K562 (cell line): ENCODE data around the gene UPF2. TPM values are rescaled to one million over a fixed set of nuclear protein-coding genes. Genes with fewer than 3 reads are reported as not detected.

ENCODE experiments used
- ARID1B ChIP-seq: fragments of 450-650 bp; IDR thresholded peaks from 2 replicates; pipeline ENCODE4 v1.6.1; 2016; ENCODE audit warnings: antibody characterized with exemption, mild to moderate bottlenecking, inconsistent platforms
- DIDO1 ChIP-seq: fragments of 450-650 bp; IDR thresholded peaks from 2 replicates; pipeline ENCODE4 v1.6.1; 2016; ENCODE audit warnings: low read depth, missing biosample characterization, missing genetic modification characterization
- FOSL1 ChIP-seq: fragments of 200-800 bp; sonication (Bioruptor generic); conservative IDR thresholded peaks from 2 replicates; pipeline ENCODE4 v1.6.1; 2016; ENCODE audit warnings: missing genetic modification characterization, missing compliant biosample characterization
- FOXK2 ChIP-seq, 2 experiments: fragments of 450-650 bp; IDR thresholded peaks in 1 of 2; conservative IDR thresholded peaks in 1 of 2; 2 replicates each; pipeline ENCODE4 v1.6.1; 2016; ENCODE audit warnings: low read depth in 2 of 2, mild to moderate bottlenecking in 1 of 2
- JUND ChIP-seq, 2 experiments: IDR thresholded peaks; 2 replicates in 1 of 2; 3 replicates in 1 of 2; pipeline ENCODE4 v1.6.1; 2011; ENCODE audit warnings: borderline replicate concordance in 2 of 2, low read depth in 2 of 2, low read length in 2 of 2, improper control_type of control experiment in 1 of 2, missing biosample characterization in 1 of 2, missing genetic modification characterization in 1 of 2, missing genetic modification reagents in 1 of 2
- KLF16 ChIP-seq: IDR thresholded peaks from 2 replicates; pipeline ENCODE4 v1.6.1; 2016; ENCODE audit warnings: antibody characterized with exemption
- LEF1 ChIP-seq: fragments of 450-650 bp; IDR thresholded peaks from 2 replicates; pipeline ENCODE4 v1.6.1; 2016; ENCODE audit warnings: mild to moderate bottlenecking
- MCM5 ChIP-seq: fragments of 450-650 bp; IDR thresholded peaks from 2 replicates; pipeline ENCODE4 v1.6.1; 2016; ENCODE audit warnings: low read depth
- NCOR1 ChIP-seq: fragments of 450-650 bp; IDR thresholded peaks from 2 replicates; pipeline ENCODE4 v1.6.1; 2016; ENCODE audit warnings: mild to moderate bottlenecking, moderate library complexity
- PHB ChIP-seq: fragments of 250-450 bp; sonication (Bioruptor Pico); IDR thresholded peaks from 2 replicates; pipeline ENCODE4 v1.5.0; 2021
- PML ChIP-seq: IDR thresholded peaks from 2 replicates; pipeline ENCODE4 v1.6.1; 2012; ENCODE audit warnings: low read length, inconsistent platforms
- SOX6 ChIP-seq: fragments of 450-650 bp; IDR thresholded peaks from 2 replicates; pipeline ENCODE4 v1.6.1; 2014; ENCODE audit warnings: mild to moderate bottlenecking
- SRSF7 ChIP-seq: fragments of 200-400 bp; formaldehyde crosslinking; optimal IDR thresholded peaks from 2 replicates; pipeline ENCODE3; 2017; ENCODE audit warnings: mild to moderate bottlenecking, low read depth, low read length
- TCF15 ChIP-seq: fragments of 250-450 bp; sonication (Bioruptor Pico); IDR thresholded peaks from 2 replicates; pipeline ENCODE4 v1.8.0; 2022; ENCODE audit warnings: moderate library complexity, mild to moderate bottlenecking, inconsistent platforms
- TCF3 ChIP-seq: sonication (generic); formaldehyde crosslinking; IDR thresholded peaks from 2 replicates; pipeline ENCODE4 v1.4.0; 2020; ENCODE audit warnings: mild to moderate bottlenecking, missing genetic modification reagents
- TRIM24 ChIP-seq, 2 experiments: fragments of 450-650 bp; IDR thresholded peaks; 2 replicates each; pipeline ENCODE4 v1.6.1; 2016
- ZNF217 ChIP-seq: sonication (generic); formaldehyde crosslinking; IDR thresholded peaks from 2 replicates; pipeline ENCODE4 v1.8.0; 2022; ENCODE audit warnings: mild to moderate bottlenecking, missing genetic modification reagents
- ZNF699 ChIP-seq: fragments of 250-450 bp; sonication (Bioruptor Pico); IDR thresholded peaks from 2 replicates; pipeline ENCODE4 v1.8.0; 2021; ENCODE audit warnings: mild to moderate bottlenecking, moderate library complexity; ENCODE audit not compliant: insufficient replicate concordance
- ZNF830 ChIP-seq: fragments of 250-450 bp; sonication (Bioruptor Pico); IDR thresholded peaks from 2 replicates; pipeline ENCODE4 v1.5.0; 2021; ENCODE audit warnings: mild to moderate bottlenecking
- polyA plus RNA-seq, 8 experiments: library from polyadenylated mRNA; depleted of rRNA in 4 of 8; stranded (reverse) in 5 of 8; unstranded in 3 of 8; fragments of >200 nt; fragmentation: Nextera tagmentation in 2 of 8; fragmentation: Illumina TruSeq in 1 of 8; extraction: Ambion mirVana in 2 of 8; extraction: Trizol in 1 of 8; gene quantifications; 2 replicates each; pipeline versions ENCODE4 v1.2.1 to v1.2.3, GENCODE V29; 2011 to 2014; ENCODE audit warnings: inconsistent platforms in 1 of 8, missing spikeins in 1 of 8
- total RNA-seq, 7 experiments: library from RNA; depleted of rRNA in 6 of 7; stranded (reverse); fragments of >200 nt in 6 of 7; fragmentation: Illumina TruSeq in 2 of 7; extraction: Trizol in 2 of 7; gene quantifications; 2 replicates each; pipeline versions ENCODE4 v1.2.1 to v1.2.3, GENCODE V29; 2011 to 2021; ENCODE audit warnings: low replicate concordance in 1 of 7
- TF ChIP-seq, protein P1 (sequence below): fragments of 200-600 bp; sonication (generic); IDR thresholded peaks from one replicate; pipeline ENCODE4 v1.6.1; 2012; ENCODE audit warnings: mild to moderate bottlenecking, low read depth, low read length, inconsistent platforms

UPF2 gene
- total and polyA plus RNA-seq, 9 of the 15 experiments (the other 6 are each of a cell fraction or from before 2014, with no cell fraction given) = 13.9 to 37.7 (median 23.7) TPM

DNA sequence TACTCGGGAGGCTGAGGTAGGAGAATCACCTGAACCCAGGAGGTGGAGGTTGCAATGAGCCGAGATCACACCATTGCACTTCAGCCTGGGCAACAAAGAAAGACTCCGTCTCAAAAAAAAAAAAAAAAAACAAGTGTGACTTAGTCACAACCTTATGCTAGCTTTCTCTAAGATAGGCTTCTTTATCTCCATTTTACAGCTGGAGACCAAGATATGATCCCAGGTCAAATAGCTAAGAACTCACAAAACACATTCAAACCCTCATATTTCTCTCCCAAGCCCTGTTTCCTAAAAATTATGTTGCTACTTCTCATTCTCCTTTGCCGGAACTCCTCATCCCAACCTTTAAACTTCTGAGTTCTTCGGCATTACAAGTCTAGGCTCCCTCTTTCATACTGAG, 13.1 kb upstream of the UPF2 start (continued):
- TF ChIP-seq, protein P1, sequence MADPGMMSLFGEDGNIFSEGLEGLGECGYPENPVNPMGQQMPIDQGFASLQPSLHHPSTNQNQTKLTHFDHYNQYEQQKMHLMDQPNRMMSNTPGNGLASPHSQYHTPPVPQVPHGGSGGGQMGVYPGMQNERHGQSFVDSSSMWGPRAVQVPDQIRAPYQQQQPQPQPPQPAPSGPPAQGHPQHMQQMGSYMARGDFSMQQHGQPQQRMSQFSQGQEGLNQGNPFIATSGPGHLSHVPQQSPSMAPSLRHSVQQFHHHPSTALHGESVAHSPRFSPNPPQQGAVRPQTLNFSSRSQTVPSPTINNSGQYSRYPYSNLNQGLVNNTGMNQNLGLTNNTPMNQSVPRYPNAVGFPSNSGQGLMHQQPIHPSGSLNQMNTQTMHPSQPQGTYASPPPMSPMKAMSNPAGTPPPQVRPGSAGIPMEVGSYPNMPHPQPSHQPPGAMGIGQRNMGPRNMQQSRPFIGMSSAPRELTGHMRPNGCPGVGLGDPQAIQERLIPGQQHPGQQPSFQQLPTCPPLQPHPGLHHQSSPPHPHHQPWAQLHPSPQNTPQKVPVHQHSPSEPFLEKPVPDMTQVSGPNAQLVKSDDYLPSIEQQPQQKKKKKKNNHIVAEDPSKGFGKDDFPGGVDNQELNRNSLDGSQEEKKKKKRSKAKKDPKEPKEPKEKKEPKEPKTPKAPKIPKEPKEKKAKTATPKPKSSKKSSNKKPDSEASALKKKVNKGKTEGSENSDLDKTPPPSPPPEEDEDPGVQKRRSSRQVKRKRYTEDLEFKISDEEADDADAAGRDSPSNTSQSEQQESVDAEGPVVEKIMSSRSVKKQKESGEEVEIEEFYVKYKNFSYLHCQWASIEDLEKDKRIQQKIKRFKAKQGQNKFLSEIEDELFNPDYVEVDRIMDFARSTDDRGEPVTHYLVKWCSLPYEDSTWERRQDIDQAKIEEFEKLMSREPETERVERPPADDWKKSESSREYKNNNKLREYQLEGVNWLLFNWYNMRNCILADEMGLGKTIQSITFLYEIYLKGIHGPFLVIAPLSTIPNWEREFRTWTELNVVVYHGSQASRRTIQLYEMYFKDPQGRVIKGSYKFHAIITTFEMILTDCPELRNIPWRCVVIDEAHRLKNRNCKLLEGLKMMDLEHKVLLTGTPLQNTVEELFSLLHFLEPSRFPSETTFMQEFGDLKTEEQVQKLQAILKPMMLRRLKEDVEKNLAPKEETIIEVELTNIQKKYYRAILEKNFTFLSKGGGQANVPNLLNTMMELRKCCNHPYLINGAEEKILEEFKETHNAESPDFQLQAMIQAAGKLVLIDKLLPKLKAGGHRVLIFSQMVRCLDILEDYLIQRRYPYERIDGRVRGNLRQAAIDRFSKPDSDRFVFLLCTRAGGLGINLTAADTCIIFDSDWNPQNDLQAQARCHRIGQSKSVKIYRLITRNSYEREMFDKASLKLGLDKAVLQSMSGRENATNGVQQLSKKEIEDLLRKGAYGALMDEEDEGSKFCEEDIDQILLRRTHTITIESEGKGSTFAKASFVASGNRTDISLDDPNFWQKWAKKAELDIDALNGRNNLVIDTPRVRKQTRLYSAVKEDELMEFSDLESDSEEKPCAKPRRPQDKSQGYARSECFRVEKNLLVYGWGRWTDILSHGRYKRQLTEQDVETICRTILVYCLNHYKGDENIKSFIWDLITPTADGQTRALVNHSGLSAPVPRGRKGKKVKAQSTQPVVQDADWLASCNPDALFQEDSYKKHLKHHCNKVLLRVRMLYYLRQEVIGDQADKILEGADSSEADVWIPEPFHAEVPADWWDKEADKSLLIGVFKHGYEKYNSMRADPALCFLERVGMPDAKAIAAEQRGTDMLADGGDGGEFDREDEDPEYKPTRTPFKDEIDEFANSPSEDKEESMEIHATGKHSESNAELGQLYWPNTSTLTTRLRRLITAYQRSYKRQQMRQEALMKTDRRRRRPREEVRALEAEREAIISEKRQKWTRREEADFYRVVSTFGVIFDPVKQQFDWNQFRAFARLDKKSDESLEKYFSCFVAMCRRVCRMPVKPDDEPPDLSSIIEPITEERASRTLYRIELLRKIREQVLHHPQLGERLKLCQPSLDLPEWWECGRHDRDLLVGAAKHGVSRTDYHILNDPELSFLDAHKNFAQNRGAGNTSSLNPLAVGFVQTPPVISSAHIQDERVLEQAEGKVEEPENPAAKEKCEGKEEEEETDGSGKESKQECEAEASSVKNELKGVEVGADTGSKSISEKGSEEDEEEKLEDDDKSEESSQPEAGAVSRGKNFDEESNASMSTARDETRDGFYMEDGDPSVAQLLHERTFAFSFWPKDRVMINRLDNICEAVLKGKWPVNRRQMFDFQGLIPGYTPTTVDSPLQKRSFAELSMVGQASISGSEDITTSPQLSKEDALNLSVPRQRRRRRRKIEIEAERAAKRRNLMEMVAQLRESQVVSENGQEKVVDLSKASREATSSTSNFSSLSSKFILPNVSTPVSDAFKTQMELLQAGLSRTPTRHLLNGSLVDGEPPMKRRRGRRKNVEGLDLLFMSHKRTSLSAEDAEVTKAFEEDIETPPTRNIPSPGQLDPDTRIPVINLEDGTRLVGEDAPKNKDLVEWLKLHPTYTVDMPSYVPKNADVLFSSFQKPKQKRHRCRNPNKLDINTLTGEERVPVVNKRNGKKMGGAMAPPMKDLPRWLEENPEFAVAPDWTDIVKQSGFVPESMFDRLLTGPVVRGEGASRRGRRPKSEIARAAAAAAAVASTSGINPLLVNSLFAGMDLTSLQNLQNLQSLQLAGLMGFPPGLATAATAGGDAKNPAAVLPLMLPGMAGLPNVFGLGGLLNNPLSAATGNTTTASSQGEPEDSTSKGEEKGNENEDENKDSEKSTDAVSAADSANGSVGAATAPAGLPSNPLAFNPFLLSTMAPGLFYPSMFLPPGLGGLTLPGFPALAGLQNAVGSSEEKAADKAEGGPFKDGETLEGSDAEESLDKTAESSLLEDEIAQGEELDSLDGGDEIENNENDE = no peak
- TF ChIP-seq FOSL1 (tag) (peak; percentile 78), PML (peak; percentile 39; the same call in 1 of the 2 replicates), NCOR1 (peak; percentile 61; the same call in 1 of the 2 replicates), LEF1 (peak; percentile 72; the same call in 1 of the 2 replicates), JUND (IDR thresholded peaks at IDR 0.05; ENCODE audit: borderline replicate concordance, low read depth, low read length) (peak; percentile 39; the same call in 1 of the 2 replicates), JUND (tag; IDR thresholded peaks at IDR 0.05; ENCODE audit: borderline replicate concordance, low read depth, low read length) (no peak), SRSF7 (no peak), TCF3 (CRISPR knock-in tag) (peak; percentile 77), TRIM24 (IDR thresholded peaks at IDR 0.05) (peak in 1 of 2 experiments; percentile 57; a peak in 1 of 4 replicates), ZNF699 (CRISPR knock-in tag) (no peak), KLF16 (peak; percentile 38; the same call in 1 of the 2 replicates), ARID1B (peak; percentile 93), TCF15 (CRISPR knock-in tag) (no peak), MCM5 (no peak), DIDO1 (tag) (no peak), ZNF217 (no peak), PHB (no peak), ZNF830 (CRISPR knock-in tag) (no peak), SOX6 (0 out of 2 replicates have a peak, but pooled peaks have one; percentile 38), FOXK2 (conservative IDR thresholded peaks at IDR 0.05 in 1 of 2, IDR thresholded peaks at IDR 0.05 in 1 of 2; ENCODE audit: low read depth in 2 of 2) (peak in 1 of 2 experiments; percentile 62; a peak in 3 of 4 replicates)
